Activated B cell treated with CpG ODN at 0.5 μM for 24 hours (primary cell): ENCODE data around the gene H2AZ2. TPM values are rescaled to one million over a fixed set of nuclear protein-coding genes. Genes with fewer than 3 reads are reported as not detected.

Experiments used
- ATAC-seq: fragments of 200-7000 bp; cut with Tn5 transposase; one replicate; pipeline ENCODE4 v1.10.0; 2021; ENCODE audit warnings: low read depth, mild to moderate bottlenecking, moderate library complexity
- CTCF ChIA-PET: fragments of 350-600 bp; sonication (Branson Sonifier 250); formaldehyde crosslinking; loops from one replicate; lab custom pipeline; 2021; ENCODE audit warnings: antibody characterized with exemption; lab: Charles Lee
- POLR2A ChIA-PET: fragments of 350-600 bp; sonication (Branson Sonifier 250); formaldehyde crosslinking; loops from one replicate; lab custom pipeline; 2021; ENCODE audit warnings: antibody characterized with exemption; lab: Charles Lee
- DNase-seq: peaks from one replicate; pipeline ENCODE4 v3.0.0; 2022
- H3K27ac Mint-ChIP-seq: one replicate; pipeline ENCODE4 v1.8.0; 2020; ENCODE audit warnings: mixed read lengths
- H3K27me3 Mint-ChIP-seq: one replicate; pipeline ENCODE4 v1.8.0; 2021; ENCODE audit warnings: mixed read lengths
- H3K36me3 Mint-ChIP-seq: one replicate; pipeline ENCODE4 v1.8.0; 2021; ENCODE audit warnings: low read depth, mixed read lengths
- H3K4me1 Mint-ChIP-seq: one replicate; pipeline ENCODE4 v1.8.0; 2021; ENCODE audit warnings: mixed read lengths
- H3K4me3 Mint-ChIP-seq: one replicate; pipeline ENCODE4 v1.8.0; 2020; ENCODE audit warnings: mild to moderate bottlenecking, mixed read lengths
- H3K9me3 Mint-ChIP-seq: one replicate; pipeline ENCODE4 v1.8.0; 2020; ENCODE audit warnings: mixed read lengths
- CTCF ChIP-seq: fragments of 200-600 bp; IDR thresholded peaks from one replicate; pipeline ENCODE4 v1.8.0; 2022; ENCODE audit warnings: antibody characterized with exemption, mild to moderate bottlenecking
- intact Hi-C: fragments of 100-400 bp; cut with micrococcal nuclease; formaldehyde crosslinking; loops from one replicate; pipeline ENCODE4 v1.15.1; 2024
- total RNA-seq: library from RNA; stranded (reverse); gene quantifications from 2 replicates; pipeline ENCODE4 v1.2.3, GENCODE V29; 2022

Gene H2AZ2
- total RNA-seq, 1 donor from 2014 or later: 111 TPM

GRCh38 chr7:44854644-44855364 lies 6.9 kb upstream of the H2AZ2 start:
- ChIA-PET CTCF (interaction anchor here (0.7 to 7.2 kb wide), 3 partner anchors 65 to 282 kb away, joined by 3 to 94 read pairs (median 37); no protein-coding TSS in a partner anchor), POLR2A (interaction anchor here (0.6 kb wide), 1 partner anchor 56 kb away, joined by 4 read pairs; no protein-coding TSS in a partner anchor)
- Mint-ChIP-seq H3K27ac (no peak overlapping the region), H3K4me1 (peaks cover 4% of the 10 kb centered on the region), H3K27me3 (no peaks in the 10 kb centered on the region), H3K4me3 (no peak overlapping the region), H3K9me3 (no peaks in the 10 kb centered on the region), H3K36me3 (no peaks in the 10 kb centered on the region)
- no peak for DNase-seq
- ATAC-seq: no peak
- intact Hi-C loops: no loop called here
- TF ChIP-seq CTCF: no peak

- Mint-ChIP-seq H3K4me3 (no peak overlapping the region), H3K36me3 (peaks cover under 1% of the 10 kb centered on the region), H3K27ac (no peak overlapping the region), H3K4me1 (peaks cover 4% of the 10 kb centered on the region), H3K27me3 (no peaks in the 10 kb centered on the region), H3K9me3 (no peaks in the 10 kb centered on the region)
- ChIA-PET POLR2A (interaction anchor here (0.7 to 1.1 kb wide), 2 partner anchors 280 to 283 kb away, joined by 3 read pairs; partner anchors contain the start of gene DDX56), CTCF (interaction anchor here (7.2 kb wide), 1 partner anchor 283 kb away, joined by 94 read pairs; no protein-coding TSS in a partner anchor)
- intact Hi-C loops: no loop called here
- DNase-seq: no peak
- ATAC-seq: no peak
- no peak for TF ChIP-seq CTCF
Observed at GRCh38 chr7:44853391-44853790, 5.5 kb upstream of the H2AZ2 start.

- no peak overlapping the region for H3K4me3 Mint-ChIP-seq
- TF ChIP-seq CTCF: no peak
- intact Hi-C loops: no loop called here
- H3K9me3 Mint-ChIP-seq: no peaks in the 10 kb centered on the region
- peaks cover 5% of the 10 kb centered on the region for H3K36me3 Mint-ChIP-seq
- no peak for ATAC-seq
- no peak for DNase-seq
- CTCF ChIA-PET: no interaction called here
- no peaks in the 10 kb centered on the region for H3K27me3 Mint-ChIP-seq
- peaks cover 4% of the 10 kb centered on the region for H3K4me1 Mint-ChIP-seq
- no peak overlapping the region for H3K27ac Mint-ChIP-seq
- POLR2A ChIA-PET: no interaction called here
Observed at GRCh38 chr7:44852590-44852989, 4.7 kb upstream of the H2AZ2 start.

GRCh38 chr7:44849885-44850544 lies 2.1 kb upstream of the H2AZ2 start:
- intact Hi-C loops: loop anchor here (2.0 to 5.0 kb wide), 4 partner anchors 287 to 1268 kb away; partner anchors contain the start of genes POLD2 and STK17A
- ATAC-seq (no peak), DNase-seq (no peak)
- H3K27me3 Mint-ChIP-seq: no peaks in the 10 kb centered on the region
- ChIA-PET POLR2A (interaction anchor here (0.5 to 4.2 kb wide), 5 partner anchors 32 to 268 kb away, joined by 3 to 34 read pairs (median 3); partner anchors contain the start of genes OGDH and TMED4), CTCF (interaction anchor here (0.7 to 1.7 kb wide), 2 partner anchors 259 to 286 kb away, joined by 4 to 5 read pairs; no protein-coding TSS in a partner anchor)
- H3K4me1 Mint-ChIP-seq: peaks cover 22% of the 10 kb centered on the region
- peaks cover 11% of the 10 kb centered on the region for H3K36me3 Mint-ChIP-seq
- no peaks in the 10 kb centered on the region for H3K9me3 Mint-ChIP-seq
- no peak for TF ChIP-seq CTCF
- H3K27ac Mint-ChIP-seq: no peak overlapping the region
- no peak overlapping the region for H3K4me3 Mint-ChIP-seq
